T-helper 2 cell treated with Interferon-gamma antibody and Interleukin-4, amounts not matched to agents 5 μg/mL and 100 μg/mL, for 36 hours (primary cell): ENCODE measurements around the gene RITA1.
A peak's percentile ranks its signal among the peaks of the same experiment; 100 is the strongest.

ENCODE experiments used
- DNase-seq: peaks from one replicate; pipeline ENCODE4 v3.0.0; 2021; ENCODE audit warnings: low spot score
- H3K27ac Mint-ChIP-seq: one replicate; pipeline ENCODE4 v1.8.0; 2021; ENCODE audit warnings: mild to moderate bottlenecking, mixed read lengths
- H3K27me3 Mint-ChIP-seq: one replicate; pipeline ENCODE4 v1.8.0; 2021; ENCODE audit warnings: low read depth, mixed read lengths
- H3K36me3 Mint-ChIP-seq: one replicate; pipeline ENCODE4 v1.8.0; 2021; ENCODE audit warnings: low read depth, mixed read lengths
- H3K4me1 Mint-ChIP-seq: one replicate; pipeline ENCODE4 v1.8.0; 2021; ENCODE audit warnings: low read depth, mixed read lengths
- H3K4me3 Mint-ChIP-seq: one replicate; pipeline ENCODE4 v1.8.0; 2022; ENCODE audit warnings: mild to moderate bottlenecking, moderate library complexity, mixed read lengths
- H3K9me3 Mint-ChIP-seq: one replicate; pipeline ENCODE4 v1.8.0; 2021; ENCODE audit warnings: mixed read lengths

Gene RITA1

DNA sequence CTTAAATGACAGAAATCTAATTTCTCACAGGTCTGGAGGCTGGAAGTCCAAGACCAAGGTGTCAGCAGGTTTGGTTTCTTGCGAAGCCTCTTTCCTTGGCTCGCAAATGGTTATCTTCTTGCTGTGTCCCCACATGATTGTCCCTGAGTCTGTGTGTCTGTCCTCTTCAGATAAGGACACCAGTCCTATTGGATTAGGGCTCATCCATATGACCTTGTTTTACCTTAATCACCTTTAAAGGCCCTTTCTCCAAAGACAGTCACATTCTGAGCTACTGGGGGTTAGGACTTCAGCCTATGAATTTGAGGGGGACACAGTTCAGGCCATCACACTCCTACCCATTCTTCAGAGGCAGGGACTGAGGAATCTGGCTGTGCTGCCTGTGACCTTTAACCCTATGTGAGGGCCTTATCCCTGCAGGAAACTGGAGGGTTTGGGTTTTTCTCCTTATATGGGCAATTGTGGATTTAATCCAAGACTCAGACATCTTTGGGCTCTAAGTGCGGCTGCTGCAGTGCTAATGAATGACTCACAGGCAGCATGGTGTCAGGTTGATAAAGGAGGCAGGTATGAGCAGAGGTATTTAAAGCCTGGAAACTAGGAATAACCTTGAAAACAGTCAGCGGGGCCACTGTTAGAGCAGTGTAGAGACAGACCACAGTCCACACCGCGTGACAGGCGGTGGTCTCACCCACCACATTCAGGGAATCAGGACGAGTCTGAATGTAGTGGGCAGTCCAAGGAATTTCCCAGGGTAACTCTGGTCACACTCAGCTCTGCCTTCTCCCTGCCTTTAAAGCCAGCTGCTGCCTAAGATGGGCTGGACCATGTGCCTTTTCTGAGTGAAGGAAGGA, 45.9 kb downstream of the RITA1 start:
- Mint-ChIP-seq H3K36me3 (peaks cover 55% of the 10 kb centered on the region), H3K4me3 (no peak overlapping the region)
- DNase-seq: no peak

DNA sequence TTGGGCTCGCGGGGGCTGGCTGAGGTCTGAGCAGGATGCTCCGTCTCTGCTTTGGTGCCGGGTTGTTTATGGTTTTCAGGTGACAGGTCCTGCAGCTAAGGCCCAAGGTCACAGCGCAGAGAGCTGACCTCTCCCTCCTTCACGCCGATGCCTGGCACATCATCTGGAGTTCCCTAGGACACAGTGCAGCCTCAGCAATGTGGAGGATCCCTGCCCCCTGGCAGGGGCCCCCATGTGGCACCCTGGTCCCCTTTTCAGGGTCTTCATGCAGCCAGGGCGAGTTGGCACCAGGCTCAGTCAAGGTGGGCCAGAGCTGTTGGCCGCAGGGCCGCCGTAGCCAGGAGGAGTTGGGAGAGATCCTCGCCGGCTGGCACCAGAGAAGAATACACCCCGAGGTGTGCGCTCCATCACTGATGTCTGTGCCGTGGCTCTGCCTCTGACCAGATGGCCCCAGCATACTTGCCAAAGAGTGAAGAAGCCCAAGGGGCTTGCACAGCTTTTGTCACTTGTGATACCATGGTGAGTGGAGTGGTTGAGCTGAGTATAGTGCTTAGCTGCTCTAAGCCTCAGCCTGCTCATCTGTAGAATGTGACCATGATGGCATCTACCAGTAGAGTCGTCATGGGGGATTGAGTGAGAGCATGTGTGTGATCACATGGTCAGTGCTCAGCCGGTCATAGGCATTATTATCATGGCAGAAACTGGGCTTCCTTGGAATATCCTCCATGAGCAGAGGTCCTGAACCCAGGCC, 46.7 kb downstream of the RITA1 start:
- peak overlapping the region; percentile 76 for H3K27ac Mint-ChIP-seq
- no peaks in the 10 kb centered on the region for H3K9me3 Mint-ChIP-seq
- H3K4me1 Mint-ChIP-seq: peaks cover 38% of the 10 kb centered on the region
- H3K4me3 Mint-ChIP-seq: peak overlapping the region; percentile 80
- H3K36me3 Mint-ChIP-seq: peaks cover 53% of the 10 kb centered on the region
- H3K27me3 Mint-ChIP-seq: no peaks in the 10 kb centered on the region
- no peak for DNase-seq

More for the DNA sequence above, 45.9 kb downstream of the RITA1 start:
- peaks cover 41% of the 10 kb centered on the region for H3K4me1 Mint-ChIP-seq
- peak overlapping the region; percentile 31 for H3K27ac Mint-ChIP-seq
- no peaks in the 10 kb centered on the region for H3K9me3 Mint-ChIP-seq
- no peaks in the 10 kb centered on the region for H3K27me3 Mint-ChIP-seq

GRCh38 chr12:113232840-113233585, 47.5 kb downstream of the RITA1 start:
- Mint-ChIP-seq H3K4me1 (peaks cover 38% of the 10 kb centered on the region), H3K27me3 (no peaks in the 10 kb centered on the region)

GRCh38 chr12:113233967-113234366, 48.4 kb downstream of the RITA1 start:
- Mint-ChIP-seq H3K36me3 (peaks cover 47% of the 10 kb centered on the region), H3K4me3 (no peak overlapping the region), H3K27me3 (no peaks in the 10 kb centered on the region), H3K9me3 (no peaks in the 10 kb centered on the region), H3K27ac (no peak overlapping the region), H3K4me1 (peaks cover 32% of the 10 kb centered on the region)
- DNase-seq: no peak

More at GRCh38 chr12:113232840-113233585, 47.5 kb downstream of the RITA1 start:
- no peaks in the 10 kb centered on the region for H3K9me3 Mint-ChIP-seq
- peak overlapping the region; percentile 80 for H3K4me3 Mint-ChIP-seq
- peak overlapping the region; percentile 93 for H3K27ac Mint-ChIP-seq
- DNase-seq: peak; percentile 37
- H3K36me3 Mint-ChIP-seq: peaks cover 49% of the 10 kb centered on the region

- Mint-ChIP-seq H3K36me3 (peaks cover 49% of the 10 kb centered on the region), H3K27me3 (no peaks in the 10 kb centered on the region), H3K4me1 (peaks cover 29% of the 10 kb centered on the region), H3K4me3 (no peak overlapping the region), H3K27ac (no peak overlapping the region), H3K9me3 (no peaks in the 10 kb centered on the region)
- no peak for DNase-seq
Observed at GRCh38 chr12:113234483-113234882, 49.0 kb downstream of the RITA1 start.

DNA sequence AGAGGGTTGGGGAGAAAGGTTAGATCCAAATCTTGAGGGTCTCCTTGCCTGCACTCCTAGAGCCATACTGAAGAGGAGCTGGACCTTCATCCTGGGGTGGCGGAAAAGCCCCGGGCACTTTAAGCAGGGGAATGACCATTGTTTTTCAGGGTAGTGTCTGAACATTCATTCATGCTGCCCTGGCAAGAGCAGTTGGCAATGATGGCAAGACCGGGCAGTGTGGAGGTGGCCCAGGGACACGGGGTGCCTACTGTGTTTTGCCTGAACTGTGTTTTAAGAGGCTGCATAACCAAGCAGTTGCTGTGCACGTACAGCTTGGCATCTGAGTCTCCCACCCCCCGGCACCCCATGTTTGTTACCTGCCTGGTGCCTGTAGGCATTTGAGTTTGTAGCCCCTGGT, 50.5 kb downstream of the RITA1 start:
- H3K27ac Mint-ChIP-seq: no peak overlapping the region
- peaks cover 23% of the 10 kb centered on the region for H3K4me1 Mint-ChIP-seq
- DNase-seq: no peak
- H3K9me3 Mint-ChIP-seq: no peaks in the 10 kb centered on the region
- H3K4me3 Mint-ChIP-seq: no peak overlapping the region
- H3K27me3 Mint-ChIP-seq: no peaks in the 10 kb centered on the region
- peaks cover 43% of the 10 kb centered on the region for H3K36me3 Mint-ChIP-seq

DNA sequence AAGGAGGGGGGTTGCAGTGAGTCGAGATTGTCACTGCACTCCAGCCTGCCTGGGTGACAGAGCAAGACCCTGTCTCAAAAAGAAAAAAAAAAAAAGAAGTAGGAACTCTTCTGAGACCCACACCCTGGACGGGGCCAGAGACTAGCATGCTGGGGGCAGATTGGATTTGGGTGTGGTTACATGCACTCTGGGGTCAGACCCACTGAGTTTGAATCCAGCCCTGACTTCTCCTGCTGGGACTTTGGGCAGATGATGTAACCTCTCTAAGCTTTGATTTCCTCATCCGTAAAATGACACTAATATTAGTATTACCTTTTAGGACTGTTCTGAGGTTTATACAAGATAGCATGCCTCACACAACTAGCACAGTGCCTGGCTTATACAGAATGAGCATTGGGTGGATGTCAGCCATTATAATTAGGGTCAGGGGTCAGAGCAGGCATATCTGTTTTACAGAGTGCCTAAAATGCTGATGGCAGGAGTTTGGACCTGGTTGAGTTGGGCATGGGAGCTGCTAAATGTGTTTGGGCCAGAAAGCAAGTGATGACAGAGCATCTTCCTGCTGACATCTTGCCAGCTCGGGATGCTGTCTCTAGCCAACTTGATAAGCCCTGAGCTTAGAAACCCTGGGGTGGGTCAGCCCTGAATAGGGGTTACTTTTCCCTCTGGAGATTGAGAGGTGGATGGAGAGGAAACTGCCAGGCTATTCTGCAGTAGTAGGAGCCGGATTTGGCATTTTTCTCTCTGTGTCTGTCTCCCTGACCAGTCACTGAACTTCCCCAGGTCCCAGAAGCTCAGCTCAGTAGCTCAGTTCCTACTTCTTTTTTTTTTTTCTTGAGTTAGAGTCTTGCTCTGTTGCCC, 51.2 kb downstream of the RITA1 start:
- Mint-ChIP-seq H3K4me3 (no peak overlapping the region), H3K9me3 (no peaks in the 10 kb centered on the region), H3K27ac (no peak overlapping the region), H3K36me3 (peaks cover 36% of the 10 kb centered on the region), H3K27me3 (no peaks in the 10 kb centered on the region), H3K4me1 (peaks cover 23% of the 10 kb centered on the region)
- no peak for DNase-seq

DNA sequence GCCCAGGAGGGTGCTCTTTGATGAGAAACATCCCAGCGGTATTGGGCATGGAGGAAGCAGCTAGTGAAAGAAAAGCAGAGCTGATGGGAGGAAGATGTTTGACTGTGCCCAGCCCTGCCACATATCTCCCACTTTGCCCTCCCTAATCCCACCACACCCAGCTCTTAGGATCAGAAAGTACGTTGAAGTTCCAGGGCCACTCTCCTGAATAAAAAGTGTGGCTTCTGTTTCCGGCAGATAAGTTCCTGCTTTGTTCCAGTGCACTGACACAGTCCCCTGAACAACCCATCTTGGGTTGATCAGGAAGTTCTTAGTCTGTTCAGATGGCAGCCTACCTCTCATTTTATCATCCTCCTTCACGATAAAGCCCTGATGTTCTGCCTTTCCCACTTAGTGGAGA, 52.2 kb downstream of the RITA1 start:
- Mint-ChIP-seq H3K36me3 (peaks cover 33% of the 10 kb centered on the region), H3K9me3 (no peaks in the 10 kb centered on the region), H3K4me3 (no peak overlapping the region), H3K4me1 (peaks cover 20% of the 10 kb centered on the region), H3K27ac (no peak overlapping the region), H3K27me3 (no peaks in the 10 kb centered on the region)
- DNase-seq: no peak

DNA sequence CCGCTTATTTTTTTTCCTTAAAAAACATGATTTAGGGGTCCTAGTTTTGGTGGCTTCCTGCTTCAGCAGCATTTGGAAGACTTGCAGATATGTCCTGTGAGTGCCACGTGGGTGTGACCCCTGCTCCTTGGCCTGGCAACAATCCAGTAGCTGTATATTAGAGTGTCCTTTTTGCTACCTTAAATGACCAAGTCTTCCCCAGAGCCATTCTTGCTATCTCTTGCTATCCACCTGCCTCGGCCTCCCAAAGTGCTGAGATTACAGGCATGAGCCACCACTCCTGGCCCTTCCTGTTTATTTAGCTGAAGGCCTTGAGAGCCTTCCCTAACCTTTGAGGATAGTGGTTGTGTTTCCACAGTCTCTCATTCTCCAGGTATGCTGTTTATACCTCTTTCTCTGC, 52.8 kb downstream of the RITA1 start:
- no peaks in the 10 kb centered on the region for H3K27me3 Mint-ChIP-seq

GRCh38 chr12:113239288-113239771, 53.8 kb downstream of the RITA1 start:
- Mint-ChIP-seq H3K4me1 (peaks cover 10% of the 10 kb centered on the region), H3K36me3 (peaks cover 24% of the 10 kb centered on the region), H3K4me3 (no peak overlapping the region), H3K27ac (no peak overlapping the region), H3K27me3 (no peaks in the 10 kb centered on the region), H3K9me3 (no peaks in the 10 kb centered on the region)
- DNase-seq: no peak

More for the DNA sequence above, 52.8 kb downstream of the RITA1 start:
- peaks cover 15% of the 10 kb centered on the region for H3K4me1 Mint-ChIP-seq
- H3K36me3 Mint-ChIP-seq: peaks cover 32% of the 10 kb centered on the region
- H3K27ac Mint-ChIP-seq: no peak overlapping the region
- no peak overlapping the region for H3K4me3 Mint-ChIP-seq
- no peak for DNase-seq
- H3K9me3 Mint-ChIP-seq: no peaks in the 10 kb centered on the region

DNA sequence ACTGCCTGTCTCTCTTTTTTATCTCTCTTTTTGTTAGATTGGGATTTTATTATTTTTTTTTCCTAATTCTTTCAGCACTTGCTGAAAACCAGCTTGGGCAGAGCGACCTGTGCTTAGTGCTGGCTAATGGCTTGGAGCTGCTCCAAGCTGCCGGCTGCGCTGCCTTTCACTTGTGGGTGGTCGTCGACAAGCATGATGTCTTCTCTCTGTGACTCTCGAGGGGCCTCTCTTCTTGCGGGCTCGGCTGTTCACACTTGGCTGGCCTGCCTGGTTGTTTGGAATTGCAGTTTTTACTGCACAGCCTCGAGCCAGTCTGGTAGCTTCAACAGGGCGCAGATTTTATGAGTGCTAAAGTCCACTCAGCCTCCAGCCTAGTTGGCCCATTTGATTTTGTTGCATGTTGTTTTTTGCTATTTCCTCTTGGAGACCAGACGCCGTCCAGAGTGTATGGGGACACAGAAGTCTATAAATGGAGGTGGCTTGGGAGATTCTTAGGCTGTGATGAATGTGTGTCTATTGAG, 54.4 kb downstream of the RITA1 start:
- DNase-seq: no peak
- no peak overlapping the region for H3K27ac Mint-ChIP-seq
- H3K36me3 Mint-ChIP-seq: peaks cover 26% of the 10 kb centered on the region
- no peaks in the 10 kb centered on the region for H3K27me3 Mint-ChIP-seq
- H3K9me3 Mint-ChIP-seq: no peaks in the 10 kb centered on the region
- no peak overlapping the region for H3K4me3 Mint-ChIP-seq
- peaks cover 14% of the 10 kb centered on the region for H3K4me1 Mint-ChIP-seq

GRCh38 chr12:113240395-113240794, 54.9 kb downstream of the RITA1 start:
- Mint-ChIP-seq H3K27ac (no peak overlapping the region), H3K4me3 (no peak overlapping the region), H3K27me3 (no peaks in the 10 kb centered on the region), H3K9me3 (no peaks in the 10 kb centered on the region), H3K4me1 (peaks cover 16% of the 10 kb centered on the region), H3K36me3 (peaks cover 24% of the 10 kb centered on the region)
- DNase-seq: no peak
